AG10803 (cell line): ENCODE measurements around the gene CCDC116.
"Not testable (repeated sequence)": the region's sequence is repeated elsewhere in the genome, so short reads cannot be mapped to it uniquely, and the experiment has no call there.

ENCODE experiments used
- DNase-seq: peaks from one replicate; pipeline ENCODE4 v3.0.0; 2010; ENCODE audit warnings: low read depth
- H3K4me3 ChIP-seq: 2 replicates; pipeline ENCODE4 v1.5.1; 2011; ENCODE audit warnings: mild to moderate bottlenecking, low read length, control low read depth
- TF ChIP-seq, protein P1 (sequence below): conservative IDR thresholded peaks from 2 replicates; pipeline ENCODE4 v1.5.1; 2011; ENCODE audit warnings: mild to moderate bottlenecking, low read length, control low read depth, inconsistent platforms

The CCDC116 gene

DNA sequence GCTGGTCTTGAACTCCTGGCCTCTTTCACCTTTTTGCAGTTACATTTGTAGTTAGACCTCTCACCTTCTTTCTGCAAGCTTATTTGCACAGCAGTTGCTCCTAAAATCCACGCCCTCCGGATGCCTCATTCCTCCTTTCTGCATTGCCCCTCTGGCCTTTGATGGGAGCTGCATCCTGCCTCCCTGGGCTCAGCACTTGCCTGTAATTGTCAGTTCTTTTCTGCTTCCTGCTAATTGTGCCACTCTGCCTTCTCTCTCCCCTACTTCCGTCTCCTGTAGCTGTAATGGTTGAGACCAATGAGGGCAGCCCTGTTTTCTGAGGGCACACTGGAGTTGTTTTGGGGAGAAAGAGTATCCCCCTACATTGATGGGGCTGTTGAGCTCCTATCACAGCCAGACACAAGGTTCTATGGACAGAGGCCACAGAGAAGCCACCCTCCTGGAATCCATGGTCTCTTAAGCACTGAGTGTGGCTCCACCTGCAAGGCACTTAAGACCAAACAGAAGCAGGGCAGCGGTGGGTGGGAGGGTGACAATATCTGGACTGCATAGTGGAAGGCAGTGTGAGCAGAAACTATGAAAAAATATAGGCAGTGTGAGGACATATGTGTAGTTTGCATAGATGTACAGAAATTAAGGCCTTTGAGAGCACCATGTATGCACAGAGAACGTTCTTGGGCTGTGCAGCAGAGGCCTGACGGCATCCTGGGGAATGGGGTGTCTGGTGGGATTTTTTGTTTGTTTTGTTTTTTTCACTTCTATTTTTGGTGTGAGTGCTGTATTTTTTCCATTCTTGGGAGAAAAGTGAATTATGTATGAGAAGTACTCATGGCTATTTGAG, 33.3 kb upstream of the CCDC116 start:
- DNase-seq = no peak
- TF ChIP-seq, protein P1, sequence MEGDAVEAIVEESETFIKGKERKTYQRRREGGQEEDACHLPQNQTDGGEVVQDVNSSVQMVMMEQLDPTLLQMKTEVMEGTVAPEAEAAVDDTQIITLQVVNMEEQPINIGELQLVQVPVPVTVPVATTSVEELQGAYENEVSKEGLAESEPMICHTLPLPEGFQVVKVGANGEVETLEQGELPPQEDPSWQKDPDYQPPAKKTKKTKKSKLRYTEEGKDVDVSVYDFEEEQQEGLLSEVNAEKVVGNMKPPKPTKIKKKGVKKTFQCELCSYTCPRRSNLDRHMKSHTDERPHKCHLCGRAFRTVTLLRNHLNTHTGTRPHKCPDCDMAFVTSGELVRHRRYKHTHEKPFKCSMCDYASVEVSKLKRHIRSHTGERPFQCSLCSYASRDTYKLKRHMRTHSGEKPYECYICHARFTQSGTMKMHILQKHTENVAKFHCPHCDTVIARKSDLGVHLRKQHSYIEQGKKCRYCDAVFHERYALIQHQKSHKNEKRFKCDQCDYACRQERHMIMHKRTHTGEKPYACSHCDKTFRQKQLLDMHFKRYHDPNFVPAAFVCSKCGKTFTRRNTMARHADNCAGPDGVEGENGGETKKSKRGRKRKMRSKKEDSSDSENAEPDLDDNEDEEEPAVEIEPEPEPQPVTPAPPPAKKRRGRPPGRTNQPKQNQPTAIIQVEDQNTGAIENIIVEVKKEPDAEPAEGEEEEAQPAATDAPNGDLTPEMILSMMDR = no peak

DNA sequence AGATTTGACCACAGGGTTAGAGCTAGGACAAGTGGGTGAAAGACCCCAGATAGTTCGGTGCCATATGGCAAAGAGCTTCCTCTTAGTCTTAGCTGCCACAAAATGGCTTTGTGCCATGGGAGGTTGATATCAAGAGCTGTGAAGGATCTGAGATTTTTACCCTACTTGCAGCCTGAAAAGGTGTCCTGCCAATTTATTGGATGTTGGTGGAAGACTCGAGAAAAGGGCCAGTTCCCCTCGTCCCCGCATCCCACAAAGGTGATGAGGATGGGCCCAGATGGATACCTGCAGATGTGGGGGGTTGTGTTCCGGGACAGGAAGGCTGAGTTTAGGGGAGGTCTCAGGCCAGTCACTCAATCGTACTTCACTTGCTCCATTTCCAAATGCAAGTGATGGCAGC, 30.0 kb upstream of the CCDC116 start:
- DNase-seq = no peak
- no peak overlapping the region for H3K4me3 ChIP-seq
- TF ChIP-seq, protein P1 = no peak

More for the DNA sequence above, 33.3 kb upstream of the CCDC116 start:
- no peak overlapping the region for H3K4me3 ChIP-seq

DNA sequence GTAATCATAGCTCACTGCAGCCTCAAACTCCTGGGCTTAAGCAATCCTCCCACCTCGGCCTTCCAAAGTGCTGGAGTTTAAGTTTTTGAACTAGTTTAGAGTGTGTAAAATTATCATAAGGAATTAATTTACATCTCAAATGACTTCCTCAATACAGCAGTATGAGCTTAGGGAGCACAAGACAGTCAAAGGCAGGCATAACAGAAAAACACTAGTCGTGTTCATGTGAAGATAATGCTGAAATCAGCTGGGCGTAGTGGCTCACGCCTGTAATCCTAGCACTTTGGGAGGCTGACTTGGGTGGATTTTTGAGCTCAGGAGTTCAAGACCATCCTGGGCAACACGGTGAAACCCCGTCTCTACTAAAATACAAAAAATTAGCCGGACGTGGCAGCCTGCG, 28.6 kb upstream of the CCDC116 start:
- TF ChIP-seq, protein P1 = no peak
- no peak overlapping the region for H3K4me3 ChIP-seq
- no peak for DNase-seq

DNA sequence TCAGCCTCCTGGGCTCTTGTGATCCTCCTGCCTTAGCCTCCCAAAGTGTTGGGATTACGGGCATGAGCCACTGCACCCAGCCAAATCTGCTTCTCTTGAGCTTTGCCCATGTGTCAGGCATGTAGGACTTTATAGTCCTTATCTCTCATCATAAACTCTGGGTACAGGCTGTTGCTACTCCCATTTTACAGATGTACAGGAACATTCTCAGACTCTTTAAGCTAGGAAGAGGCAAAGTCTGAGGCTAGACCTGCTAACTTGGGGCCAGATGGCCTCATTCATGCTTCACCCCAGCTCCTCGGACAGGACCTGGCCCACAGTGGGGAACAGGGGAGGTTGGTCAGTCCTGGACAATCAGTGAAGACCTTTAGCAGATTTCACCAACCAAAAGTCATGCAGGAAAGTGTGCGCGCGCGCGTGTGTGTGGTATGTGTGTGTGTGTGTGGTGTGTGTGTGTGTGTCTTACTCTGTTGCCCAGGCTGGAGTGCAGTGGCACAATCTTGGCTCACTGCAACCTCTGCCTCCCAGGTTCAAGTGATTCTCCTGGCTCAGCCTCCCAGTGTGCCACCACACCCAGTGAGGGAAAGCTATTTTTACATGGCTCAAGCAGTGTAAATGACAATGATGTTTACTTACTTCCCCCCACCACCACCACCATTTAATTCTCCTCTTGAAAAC, 26.5 kb upstream of the CCDC116 start:
- TF ChIP-seq, protein P1 = no peak
- no peak overlapping the region for H3K4me3 ChIP-seq

DNA sequence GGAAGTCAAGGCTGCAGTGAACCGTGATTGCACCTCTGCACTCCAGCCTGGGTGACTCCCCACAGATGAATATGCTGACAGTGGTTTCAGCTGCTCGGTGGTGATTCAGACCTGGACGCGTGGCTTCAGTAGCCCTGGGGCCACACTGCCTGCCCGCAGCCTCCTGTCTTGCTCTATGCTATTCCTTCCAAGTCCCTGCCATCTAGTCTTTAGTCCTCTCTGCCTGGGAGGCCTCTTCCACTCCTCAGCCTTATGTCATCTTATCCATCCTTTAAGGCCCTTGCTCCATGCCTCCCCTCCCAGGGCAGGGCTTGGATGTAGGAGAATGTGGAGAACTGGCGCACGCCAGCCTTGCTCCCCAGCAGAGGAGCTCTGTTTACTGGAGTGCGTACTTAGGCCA, 25.8 kb upstream of the CCDC116 start:
- DNase-seq = no peak
- no peak overlapping the region for H3K4me3 ChIP-seq
- TF ChIP-seq, protein P1 = no peak

More for the DNA sequence above, 26.5 kb upstream of the CCDC116 start:
- no peak for DNase-seq

DNA sequence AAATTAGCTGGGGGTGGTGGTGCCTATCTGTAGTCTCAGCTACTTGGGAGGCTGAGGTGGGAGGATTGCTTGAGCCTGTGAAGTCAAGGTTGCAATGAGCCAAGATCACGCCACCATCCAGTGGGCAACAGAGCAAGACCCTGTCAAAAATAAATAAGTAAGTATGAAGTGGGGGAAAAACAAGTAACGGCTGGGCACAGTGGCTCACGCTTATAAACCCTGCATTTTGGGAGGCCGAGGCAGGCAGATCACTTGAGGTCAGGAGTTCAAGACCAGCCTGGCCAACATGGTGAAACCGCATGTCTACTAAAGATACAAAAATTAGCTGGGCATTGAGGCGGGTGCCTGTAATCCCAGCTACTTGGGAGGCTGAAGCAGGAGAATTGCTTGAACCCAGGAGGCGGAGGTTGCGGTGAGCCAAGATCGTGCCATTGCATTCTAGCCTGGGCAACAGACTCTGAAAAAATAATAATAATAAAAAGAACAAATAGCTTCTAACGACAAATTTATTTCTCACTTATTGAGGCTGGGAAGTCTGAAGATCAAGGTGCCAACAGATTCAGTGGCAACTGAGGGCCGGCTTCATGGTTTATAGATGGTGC, 22.9 kb upstream of the CCDC116 start:
- not testable (repeated sequence) for DNase-seq, H3K4me3 ChIP-seq

DNA sequence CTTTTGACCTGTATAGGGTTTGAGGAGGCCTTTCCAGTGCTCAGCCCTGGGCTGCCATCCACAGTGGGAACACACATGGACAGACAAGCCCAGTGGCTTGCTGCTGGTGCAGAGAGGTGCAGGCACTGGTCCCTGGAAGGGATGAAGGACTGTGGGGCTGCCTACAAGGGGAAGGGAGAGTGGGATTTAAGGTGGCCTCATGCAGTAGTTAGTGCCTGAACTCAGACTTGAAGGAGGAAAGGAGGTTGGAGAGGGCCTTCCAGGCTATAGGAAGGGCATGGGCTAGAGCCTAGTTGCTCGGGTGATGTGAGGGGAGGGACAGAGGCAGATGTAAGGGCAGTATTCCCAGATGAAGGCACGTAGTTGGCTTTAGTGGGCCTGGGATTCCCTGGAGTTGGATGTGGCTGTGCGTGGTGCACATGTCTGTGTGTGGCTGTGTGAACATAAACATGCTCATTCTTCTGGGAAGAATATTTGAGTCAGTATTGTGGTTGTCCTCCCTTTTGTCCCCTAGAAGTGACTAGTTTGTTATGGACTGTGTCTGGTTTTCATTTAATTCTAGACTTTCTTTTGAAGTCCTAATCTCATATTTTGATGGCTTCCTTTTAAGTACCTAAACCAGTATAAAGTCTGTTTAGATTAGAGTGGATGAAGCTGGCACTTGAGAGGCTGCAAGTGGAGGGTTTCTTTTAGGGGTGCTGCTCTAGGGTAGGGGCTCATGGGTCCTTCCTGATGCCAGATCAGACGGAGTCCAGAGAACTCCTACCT, 21.2 kb upstream of the CCDC116 start:
- no peak for DNase-seq
- TF ChIP-seq, protein P1 = no peak
- no peak overlapping the region for H3K4me3 ChIP-seq
